Renal cortical epithelial cell (primary cell): ENCODE measurements around the gene L3MBTL1. TPM values are rescaled to one million over a fixed set of nuclear protein-coding genes. Genes with fewer than 3 reads are reported as not detected.

Source experiments
- DNase-seq: peaks from one replicate; pipeline ENCODE4 v3.0.0-alpha.2; 2011; ENCODE audit warnings: low read depth
- total RNA-seq: library from RNA; depleted of rRNA; stranded (reverse); fragments of >200 nt; gene quantifications from 2 replicates; pipeline ENCODE4 v1.2.3, GENCODE V29; 2014

Gene L3MBTL1
- total RNA-seq, 1 donor from 2014 or later = 10.9 TPM

- no peak for DNase-seq
These were observed 28.0 kb downstream of the L3MBTL1 start for GRCh38 chr20:43535370-43536004.

GRCh38 chr20:43536041-43536816 is 28.7 kb downstream of the L3MBTL1 start:
- no peak for DNase-seq

- DNase-seq = peak; percentile 57
These were observed 29.4 kb downstream of the L3MBTL1 start for GRCh38 chr20:43536817-43537440.

DNA sequence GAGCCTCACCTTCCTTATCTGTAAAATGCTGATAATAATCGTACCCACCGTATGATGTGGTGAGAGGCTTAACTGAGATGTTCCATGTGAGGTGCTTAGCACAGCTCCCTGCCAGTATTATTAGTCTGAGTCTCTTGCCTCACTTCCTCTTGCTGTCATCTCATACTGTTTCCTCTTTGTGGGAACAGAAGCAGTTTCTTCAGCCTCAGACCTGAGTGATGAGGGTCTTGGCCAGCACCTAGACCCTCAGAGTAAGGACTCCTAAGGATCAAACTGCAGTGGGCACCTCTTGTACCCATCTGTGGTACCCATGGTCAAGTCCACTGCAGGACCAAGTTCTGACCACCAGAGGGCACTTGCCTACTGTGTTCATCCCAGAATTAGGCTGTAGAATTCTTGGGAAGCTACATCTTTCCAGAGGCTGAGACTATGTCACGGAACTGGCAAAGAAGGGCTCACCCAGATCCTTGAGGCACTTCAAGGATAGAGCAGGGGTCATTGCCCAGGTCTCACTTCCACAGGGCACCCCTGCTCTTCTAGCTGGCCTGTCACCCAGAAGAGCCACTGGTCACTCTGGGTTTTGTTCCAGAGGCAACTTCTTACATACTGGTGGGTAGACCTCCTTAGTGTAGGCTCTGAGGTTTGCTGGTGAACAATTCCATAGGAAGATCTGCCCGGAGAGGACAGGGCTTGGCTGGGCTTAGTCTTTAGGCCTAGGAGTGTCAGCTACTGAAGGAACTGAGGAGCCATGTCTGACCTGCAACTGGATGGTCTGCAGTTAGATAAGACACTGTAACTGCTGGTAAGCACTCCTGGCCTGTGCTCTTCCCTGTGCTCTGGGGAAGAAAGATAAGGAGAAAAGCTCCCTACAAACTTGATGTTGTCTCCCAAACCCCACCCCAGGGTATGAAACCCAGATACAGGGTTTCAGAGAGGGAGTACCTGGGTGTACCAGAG is 30.7 kb downstream of the L3MBTL1 start:
- peak; percentile 59 for DNase-seq

- DNase-seq = peak; percentile 46
These were observed 31.6 kb downstream of the L3MBTL1 start for GRCh38 chr20:43538878-43539700.

- DNase-seq = no peak
These were observed 32.6 kb downstream of the L3MBTL1 start for GRCh38 chr20:43539975-43540672.

- DNase-seq = no peak
These were observed 33.2 kb downstream of the L3MBTL1 start for GRCh38 chr20:43540673-43541060.

DNA sequence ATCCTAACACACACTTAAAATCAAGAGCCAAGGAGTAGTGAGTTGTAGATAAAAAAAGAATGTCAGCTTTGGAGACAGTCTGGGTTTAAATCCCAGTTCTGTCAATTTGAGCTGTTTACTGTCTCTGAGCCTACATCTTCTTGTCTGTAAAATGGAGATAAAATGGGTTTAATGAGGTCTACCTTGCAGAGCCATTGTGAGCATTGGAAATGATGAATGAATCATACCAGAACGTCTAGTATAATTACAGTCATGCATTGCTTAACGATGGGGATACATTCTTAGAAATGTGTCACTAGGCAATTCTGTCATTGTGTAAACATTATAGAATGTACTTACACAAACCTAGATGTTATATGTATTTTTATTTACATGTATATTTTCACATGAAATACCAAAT is 33.7 kb downstream of the L3MBTL1 start:
- peak; percentile 54 for DNase-seq

DNA sequence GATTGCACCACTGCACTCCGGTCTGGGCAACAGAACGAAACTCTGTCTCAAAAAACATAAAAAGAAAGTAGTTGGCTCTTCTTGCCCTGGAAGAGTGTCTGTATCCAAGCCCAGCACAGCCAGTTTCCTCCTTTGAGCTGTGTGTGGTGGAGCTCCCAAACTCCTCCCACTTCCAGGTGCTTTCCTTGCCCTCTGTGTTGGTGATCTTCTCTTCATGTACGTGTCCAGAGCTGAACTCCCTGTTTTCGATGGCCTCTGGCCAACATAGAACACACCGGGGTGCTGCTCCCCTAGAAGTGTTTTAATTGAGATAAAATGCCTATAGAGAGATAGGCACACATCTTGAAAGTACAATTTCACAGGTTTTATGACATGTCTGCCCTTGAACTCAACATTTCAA is 34.7 kb downstream of the L3MBTL1 start:
- no peak for DNase-seq

GRCh38 chr20:43542674-43543073 is 35.2 kb downstream of the L3MBTL1 start:
- DNase-seq = no peak

GRCh38 chr20:43543138-43543537 is 35.6 kb downstream of the L3MBTL1 start:
- no peak for DNase-seq

DNA sequence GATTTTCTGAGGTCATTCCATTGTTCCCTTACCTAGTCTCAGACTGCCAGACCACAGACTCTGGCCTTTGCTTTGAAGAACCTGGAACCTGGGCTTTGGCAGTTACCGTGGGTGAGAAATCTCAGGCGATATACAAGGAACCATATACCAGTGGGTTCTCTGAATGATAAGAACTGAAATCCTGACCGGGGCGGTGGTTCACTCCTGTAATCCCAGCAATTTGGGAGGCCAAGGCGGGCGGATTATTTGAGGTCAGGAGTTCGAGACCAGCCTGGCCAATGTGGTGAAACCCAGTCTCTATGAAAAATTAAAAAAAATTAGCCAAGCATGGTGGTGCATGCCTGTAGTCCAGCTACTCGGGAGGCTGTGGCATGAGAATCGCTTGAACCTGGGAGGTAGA is 37.0 kb downstream of the L3MBTL1 start:
- no peak for DNase-seq

DNA sequence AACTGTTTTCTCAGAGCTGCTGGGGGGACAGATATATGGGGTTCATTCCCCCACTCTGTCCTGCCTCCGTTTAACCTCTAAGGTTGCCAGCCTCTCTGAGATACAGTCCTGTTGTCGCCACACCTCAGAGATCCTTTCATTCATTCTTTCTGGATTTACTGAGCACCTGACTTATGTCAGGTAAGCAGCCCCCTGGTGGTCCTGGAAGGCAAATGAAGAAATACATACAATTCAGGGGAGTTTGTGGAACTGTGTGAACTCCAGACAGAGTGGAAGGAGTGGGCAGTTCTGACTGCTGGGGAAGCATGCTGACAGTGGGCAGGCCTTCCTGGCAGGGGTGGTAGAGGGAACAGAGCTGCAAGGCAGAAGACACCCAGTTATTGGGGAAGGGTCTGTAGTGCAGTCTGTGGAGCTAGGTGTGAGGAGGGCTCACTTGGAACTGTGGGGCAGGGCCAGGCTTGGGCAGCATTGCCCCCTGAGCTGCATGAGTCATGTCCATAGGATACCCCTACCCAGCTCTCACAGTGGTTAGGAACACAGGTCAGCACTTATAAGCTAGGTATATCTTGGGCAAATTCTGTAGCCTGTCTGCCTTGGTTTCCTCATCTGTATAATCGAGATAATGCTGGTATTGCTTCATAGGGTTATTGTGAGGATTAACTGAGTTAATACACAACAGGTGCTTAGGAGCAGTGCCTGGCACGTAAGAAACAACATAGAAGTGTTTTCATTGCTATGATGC is 38.5 kb downstream of the L3MBTL1 start:
- no peak for DNase-seq

- no peak for DNase-seq
These were observed 40.9 kb downstream of the L3MBTL1 start for GRCh38 chr20:43548273-43548880.

DNA sequence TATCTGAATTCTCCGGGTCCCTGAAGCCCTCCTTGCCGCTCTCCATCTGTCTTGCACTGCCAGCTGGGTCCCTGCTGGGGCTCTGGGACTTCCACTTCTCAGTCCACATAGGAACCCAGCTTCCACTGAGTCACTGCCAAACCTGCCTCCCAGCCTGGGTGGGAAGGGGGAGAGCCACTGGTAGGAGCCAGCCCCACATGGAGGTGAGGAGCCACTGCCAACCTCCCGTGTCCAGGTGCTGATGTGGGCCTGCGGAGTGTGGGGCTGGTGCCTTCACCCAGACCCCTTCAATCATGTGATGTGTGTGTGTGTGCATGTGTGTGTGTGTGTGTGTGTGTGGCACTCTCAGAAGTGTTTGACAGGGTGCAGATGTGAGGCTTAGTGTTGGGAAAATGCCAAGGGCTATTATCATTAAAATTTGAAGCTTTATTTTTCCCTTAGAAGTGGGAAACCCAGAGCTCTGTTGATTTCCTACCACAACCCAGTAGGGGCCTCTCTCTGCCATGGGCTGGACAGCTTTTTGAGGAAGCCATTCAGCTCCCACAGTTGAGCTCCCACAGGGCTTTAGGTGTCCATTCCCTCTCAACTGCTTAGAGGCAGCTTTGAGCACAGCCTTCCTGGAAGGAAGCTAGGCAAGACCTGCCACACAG is 42.0 kb downstream of the L3MBTL1 start:
- no peak for DNase-seq

- no peak for DNase-seq
These were observed 43.0 kb downstream of the L3MBTL1 start for GRCh38 chr20:43550456-43550855.

DNA sequence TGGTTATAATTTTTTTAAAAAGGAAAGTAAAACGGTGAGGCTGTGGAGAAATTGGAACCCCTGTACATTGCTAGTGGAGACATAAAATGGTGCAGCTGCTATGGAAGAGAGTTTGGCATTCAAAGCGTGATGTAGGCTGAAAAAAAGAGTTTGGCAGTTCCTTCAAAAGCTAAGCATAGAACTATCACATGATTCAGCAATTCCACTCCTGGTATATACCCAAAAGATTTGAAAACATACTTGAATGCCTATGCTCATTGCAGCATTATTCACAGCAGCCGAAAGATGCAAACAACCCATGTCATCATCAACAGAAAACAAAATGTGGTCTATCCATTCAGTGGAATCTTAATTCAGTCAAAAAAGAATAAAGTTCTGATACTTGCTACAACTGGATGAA is 46.9 kb downstream of the L3MBTL1 start:
- no peak for DNase-seq

- DNase-seq = peak; percentile 97
These were observed 51.1 kb downstream of the L3MBTL1 start, which contains the start of gene SGK2 for GRCh38 chr20:43558412-43559146. Gene SGK2, plus strand, starts transcription at chr20:43559027. Its CDS starts 7,469 bp downstream, at chr20:43566496.
